HG03469 (cell line): ENCODE results near the gene FPR3.
"Not testable (repeated sequence)": the region's sequence is repeated elsewhere in the genome, so short reads cannot be mapped to it uniquely, and the experiment has no call there.

Source experiments
- ATAC-seq: cut with Tn5 transposase; IDR thresholded peaks from one replicate; pipeline ENCODE4 v1.9.1; 2021; ENCODE audit warnings: mild to moderate bottlenecking, moderate library complexity, moderate number of reproducible peaks; ENCODE audit not compliant: unreplicated experiment

FPR3 gene

GRCh38 chr19:51806571-51806970 lies 11.6 kb downstream of the FPR3 start:
- not testable (repeated sequence) for ATAC-seq

DNA sequence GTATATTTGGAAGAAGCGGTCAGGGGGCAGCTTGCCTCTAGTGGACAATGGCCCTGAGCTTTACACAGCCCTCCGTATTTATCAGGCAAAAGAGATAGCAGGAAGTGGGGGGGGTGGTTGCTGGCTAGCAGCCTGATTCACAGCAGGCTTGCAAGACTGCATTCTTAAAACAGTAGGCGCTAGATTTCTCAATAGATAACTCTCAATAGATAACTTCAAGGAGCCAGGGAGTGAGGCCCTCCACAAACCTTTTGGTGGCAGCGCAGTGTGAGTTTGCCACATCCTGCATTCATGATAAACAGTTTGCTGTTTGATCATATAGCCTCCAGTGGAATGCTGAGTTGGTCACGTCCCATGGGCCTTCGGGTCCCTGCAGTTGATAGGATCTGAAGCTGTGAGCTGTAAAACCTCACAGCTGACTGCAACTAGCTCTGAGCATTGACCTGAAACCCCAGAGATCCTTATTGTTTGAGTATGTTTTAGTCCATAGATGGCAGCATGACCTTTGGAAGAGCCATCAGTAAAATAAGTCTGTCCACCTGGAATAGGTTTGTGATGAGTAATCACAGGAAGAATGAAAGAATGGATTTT lies 12.2 kb downstream of the FPR3 start:
- no peak for ATAC-seq

- no peak for ATAC-seq
Observed at GRCh38 chr19:51807925-51808324, 13.0 kb downstream of the FPR3 start.

DNA sequence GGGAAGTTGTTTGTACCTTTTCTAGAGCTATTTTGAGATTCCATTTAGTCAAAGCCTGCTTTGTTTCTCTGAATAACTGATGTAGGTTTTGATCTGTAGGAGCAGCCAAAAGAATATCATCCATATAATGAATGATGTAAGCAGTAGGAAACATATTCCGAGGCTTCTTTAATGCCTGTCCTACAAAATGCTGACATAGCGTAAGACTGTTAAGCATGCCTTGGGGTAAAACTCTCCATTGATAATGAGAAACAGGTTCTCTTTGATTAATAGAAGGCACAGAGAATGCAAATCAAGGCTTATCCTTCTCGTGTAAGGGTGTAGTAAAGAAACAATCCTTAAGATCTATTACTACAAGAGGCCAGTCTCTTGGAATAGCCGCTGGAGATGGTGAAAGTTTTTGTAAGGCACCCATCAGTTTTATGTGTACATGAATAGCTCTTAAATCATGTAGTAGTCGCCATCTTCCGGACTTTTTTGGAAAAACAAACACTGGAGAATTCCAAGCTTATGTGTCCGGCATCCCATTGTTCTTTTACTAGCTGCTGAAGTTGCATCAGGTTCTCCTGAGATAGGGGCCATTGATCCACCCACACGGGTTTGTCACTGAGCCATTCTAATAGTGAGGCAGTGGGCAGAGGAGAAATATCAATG lies 13.5 kb downstream of the FPR3 start:
- ATAC-seq = no peak

GRCh38 chr19:51809787-51810186 lies 14.8 kb downstream of the FPR3 start:
- no peak for ATAC-seq

DNA sequence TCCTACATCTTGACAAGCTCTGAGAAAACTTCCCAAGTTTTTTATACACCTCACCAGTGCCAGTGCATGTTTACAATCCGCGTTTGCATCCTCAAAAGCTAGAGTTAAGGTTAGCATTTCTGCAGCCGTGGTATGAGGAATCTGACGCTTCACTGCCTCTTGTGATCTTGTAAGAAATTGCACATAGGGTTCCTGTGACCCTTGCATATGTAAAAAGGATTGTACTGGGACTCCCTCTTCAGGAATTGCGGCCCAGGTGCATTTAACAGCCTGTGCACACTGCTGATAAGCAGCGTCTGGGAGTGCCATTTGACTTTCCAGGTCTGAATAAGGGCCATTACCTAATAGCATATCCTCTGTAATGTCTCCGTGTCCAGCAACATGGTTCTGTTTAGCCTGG lies 15.3 kb downstream of the FPR3 start:
- ATAC-seq = no peak

DNA sequence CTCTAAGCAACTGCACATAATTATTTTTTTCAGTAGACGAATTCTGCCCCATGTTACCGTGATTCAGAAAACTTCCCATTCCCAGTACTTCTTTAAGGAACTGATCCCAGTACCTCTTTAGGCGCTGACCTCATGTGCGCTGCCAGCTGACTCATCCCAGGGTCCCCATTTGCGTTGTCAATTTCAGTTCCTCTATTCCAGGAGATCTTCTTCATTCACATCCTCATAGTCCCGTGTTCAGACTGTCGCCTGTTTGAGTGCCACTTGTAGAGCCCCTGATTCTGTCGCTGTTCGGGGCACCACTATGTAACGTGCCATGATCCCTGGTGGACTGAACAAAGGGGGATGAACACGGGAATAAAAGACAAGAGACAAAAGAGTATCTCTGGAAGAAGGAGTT lies 16.4 kb downstream of the FPR3 start:
- ATAC-seq = no peak

DNA sequence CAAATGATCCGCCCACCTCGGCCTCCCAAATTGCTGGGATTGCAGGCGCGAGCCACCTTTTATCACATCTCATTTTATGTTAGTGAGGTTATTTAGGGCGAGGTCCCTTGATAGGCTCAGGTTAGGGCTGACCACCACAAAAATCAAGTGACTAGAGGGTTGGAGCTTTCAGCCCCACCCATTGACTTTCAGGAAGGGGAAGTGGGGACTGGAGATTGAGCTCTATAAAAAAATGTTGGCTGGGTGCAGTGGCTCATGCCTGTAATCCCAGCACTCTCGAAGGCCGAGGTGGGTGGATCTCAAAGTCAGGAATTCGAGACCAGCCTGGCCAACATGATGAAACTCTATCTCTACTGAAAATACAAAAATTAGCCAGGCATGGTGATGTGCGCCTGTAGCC lies 20.1 kb downstream of the FPR3 start:
- ATAC-seq = no peak

DNA sequence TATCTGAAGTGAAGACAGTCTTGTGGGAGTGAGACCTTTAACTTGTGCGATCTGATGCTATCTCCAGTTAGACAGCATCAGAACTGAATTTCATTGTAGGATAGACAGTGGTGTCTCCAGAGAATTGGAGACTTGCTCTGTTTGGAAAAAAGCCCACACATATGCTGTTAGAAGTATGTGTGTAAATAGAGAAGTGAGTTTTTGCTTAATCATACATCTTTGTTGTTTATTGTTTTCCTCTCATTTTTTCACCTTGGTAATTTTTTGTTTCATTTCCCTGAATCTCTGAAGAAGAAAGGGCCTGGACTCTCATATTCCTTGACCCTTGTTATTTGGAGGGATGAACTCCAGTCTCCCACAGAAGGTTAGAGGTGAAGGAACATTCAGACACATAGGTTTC lies 21.8 kb downstream of the FPR3 start:
- ATAC-seq = no peak

DNA sequence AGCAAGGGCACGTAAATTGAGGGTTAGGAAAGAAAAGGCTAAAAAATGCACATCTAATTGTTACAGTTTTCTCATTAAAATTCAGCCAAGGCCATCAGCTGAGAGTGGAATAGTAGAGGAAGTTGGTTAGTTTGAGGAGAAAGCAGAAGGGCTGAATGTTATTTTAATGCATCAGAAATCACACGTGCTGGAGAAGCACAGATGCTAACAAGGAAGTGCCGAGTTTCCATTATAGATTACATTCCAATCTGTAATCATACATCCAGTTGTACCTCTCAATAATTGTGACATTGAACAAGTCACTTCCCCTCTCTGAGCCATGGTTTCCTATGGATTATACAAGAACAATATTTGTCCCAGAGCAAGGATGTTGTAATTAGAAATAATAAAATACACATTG lies 25.1 kb downstream of the FPR3 start:
- ATAC-seq = no peak

DNA sequence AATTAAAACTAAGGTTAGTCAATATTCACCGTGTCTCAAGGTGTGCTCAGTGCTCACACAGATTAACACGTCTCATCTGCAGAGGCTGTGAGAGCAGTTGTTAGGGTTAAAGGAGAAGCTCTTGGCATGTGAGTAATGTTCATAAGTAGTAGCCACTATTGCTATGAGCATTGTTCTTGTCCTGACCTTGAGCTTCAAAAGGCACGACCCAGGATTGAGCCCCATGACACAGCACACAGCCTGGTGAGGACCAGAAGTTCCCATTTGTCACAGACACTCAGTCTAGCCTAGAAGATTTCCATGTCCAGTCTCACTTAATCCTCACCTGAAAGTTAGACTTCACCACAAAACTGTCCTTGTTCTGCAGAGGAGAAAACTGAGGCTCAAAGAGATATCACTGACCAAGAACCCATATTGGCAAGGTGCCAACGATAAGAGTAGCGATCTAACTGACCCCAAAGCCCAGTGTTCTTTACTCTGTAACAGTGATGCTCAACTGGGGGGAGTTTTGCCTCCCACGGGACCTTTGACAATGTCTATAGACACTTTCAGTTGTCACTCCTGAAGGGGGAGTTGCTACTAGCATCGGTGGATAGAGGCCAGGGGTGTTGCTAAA lies 26.0 kb downstream of the FPR3 start:
- no peak for ATAC-seq

GRCh38 chr19:51821456-51821855 lies 26.5 kb downstream of the FPR3 start:
- no peak for ATAC-seq

- no peak for ATAC-seq
Observed at GRCh38 chr19:51821921-51822320, 27.0 kb downstream of the FPR3 start.

GRCh38 chr19:51822325-51822724 lies 27.4 kb downstream of the FPR3 start:
- ATAC-seq = no peak

DNA sequence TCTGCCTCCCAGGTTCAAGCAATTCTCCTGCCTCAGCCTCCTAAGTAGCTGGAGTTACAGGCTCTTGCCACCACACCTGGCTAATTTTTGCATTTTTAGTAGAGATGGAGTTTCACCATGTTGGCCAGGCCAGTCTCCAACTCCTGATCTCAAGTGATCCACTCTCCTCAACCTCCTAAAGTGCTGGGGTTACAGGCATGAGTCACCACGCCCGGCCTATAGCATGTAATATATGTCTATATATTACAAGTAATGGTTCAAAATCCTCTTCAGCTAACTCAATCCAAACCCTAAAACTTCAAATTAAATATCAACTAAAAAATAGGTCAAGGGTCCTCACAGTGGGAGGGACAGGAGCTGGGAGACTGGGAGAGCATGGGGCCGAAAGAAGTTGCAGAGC lies 28.0 kb downstream of the FPR3 start:
- ATAC-seq = no peak

- ATAC-seq = no peak
Observed at GRCh38 chr19:51824281-51825005, 29.5 kb downstream of the FPR3 start.

DNA sequence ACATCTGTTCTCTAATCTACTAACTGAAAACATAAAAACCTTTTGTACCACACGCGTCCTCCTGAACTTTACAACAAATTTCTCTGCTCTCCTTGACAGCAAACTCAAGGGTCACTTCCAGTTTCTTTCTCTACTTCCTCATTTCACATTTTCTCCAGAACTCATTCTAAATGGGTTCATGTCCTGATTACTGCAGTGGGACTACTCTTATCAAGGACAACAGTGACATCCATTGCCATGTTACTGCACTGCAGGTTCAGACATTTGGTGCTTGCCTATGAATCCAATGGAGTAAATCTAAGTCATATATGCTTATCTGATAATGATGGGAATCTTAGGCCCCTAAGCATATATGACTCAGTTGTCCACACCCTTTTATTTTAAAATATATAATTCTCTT lies 35.3 kb downstream of the FPR3 start:
- no peak for ATAC-seq

DNA sequence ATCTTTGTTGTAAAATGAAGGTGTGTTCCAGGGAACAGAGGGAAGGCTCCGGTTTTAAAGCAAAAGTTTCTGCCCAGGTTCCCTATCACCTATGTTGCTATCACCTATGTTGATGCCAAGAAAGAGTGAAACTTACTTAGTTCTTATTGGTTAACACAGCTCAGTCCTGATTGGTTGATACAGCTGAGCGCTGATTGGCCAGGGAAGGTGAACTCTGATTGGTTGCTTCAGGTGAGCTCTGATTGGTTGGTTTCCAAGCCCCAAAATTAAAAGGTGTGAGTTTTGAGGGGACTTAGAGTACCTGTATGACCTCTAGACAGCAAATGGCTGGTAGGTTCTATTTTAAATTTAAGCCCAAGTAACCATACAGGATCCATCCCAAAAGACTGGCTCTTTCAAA lies 42.2 kb downstream of the FPR3 start:
- ATAC-seq = no peak

DNA sequence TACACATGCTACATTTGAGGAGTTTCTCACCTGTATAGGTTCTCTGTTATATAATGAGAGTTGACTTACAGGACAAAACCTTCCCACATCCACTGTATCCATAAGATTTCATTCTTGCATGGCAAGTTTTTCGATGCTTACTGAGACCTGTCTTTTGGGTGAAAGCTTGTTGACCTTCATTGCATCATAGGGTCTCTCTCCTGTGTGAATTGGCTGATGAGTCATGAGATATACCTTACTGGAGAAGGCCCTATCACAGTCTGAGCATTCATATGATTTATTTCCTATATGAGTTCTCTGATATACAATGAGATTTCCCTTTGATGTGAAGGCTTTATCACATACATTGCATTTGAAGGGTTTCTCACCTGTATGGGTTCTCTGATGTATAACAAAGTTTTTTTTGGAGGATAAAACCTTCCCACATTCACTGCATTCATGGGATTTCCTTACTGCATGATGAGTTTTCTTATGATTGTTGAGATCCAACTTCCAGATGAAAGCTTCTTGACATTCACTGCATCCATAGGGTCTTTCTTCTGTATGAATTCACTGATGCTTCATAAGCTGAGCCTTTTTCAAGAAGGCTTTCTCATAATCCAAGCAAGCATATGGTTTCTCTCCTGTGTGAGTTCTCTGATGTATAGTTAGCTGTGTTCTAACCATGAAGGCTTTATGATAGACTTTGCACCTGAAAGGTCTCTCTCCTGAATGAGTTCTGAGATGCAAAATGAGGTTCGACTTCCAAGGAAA lies 67.1 kb downstream of the FPR3 start:
- ATAC-seq = no peak

DNA sequence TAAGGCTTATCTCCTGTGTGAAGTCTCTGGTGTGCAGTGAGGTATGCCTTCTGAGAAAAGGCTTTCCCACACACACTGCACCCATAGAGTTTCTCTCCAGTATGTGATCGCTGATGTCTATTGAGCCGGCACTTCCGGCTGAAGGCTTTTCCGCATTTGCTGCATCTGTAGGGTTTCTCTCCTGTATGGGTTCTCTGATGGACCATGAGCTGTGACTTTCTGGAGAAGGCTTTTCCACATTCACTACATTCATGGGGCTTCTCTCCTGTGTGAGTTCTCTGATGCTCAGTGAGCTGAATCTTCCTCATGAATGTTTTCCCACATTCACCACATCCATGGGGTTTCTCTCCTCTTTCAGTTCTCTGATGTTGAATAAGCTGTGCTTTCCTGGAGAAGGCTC lies 78.1 kb downstream of the FPR3 start:
- no peak for ATAC-seq
